ENCODE data around the gene ALX3. TPM values are rescaled to one million over a fixed set of nuclear protein-coding genes. Genes with fewer than 3 reads are reported as not detected.

Gene ALX3
- total RNA-seq, 2 experiments from 2014 or later = not detected

DNA sequence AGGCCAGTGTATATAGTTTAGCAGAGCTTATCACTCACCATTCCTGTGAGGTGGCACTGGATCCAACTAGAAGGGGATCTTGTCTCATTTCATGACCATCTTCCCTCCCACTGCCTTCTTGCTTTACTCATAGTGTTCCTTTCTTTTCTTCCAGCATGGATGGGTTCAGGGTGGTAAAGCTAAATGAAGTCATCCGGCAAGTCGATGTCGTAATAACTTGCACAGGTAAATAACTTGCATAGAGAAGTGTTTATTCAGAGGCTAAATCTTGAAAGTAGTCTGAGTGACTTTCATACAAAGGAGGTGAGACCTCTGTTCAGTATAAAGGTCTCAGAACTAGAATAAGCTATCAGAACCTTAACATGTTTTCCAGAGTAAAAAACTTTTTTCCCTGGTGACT, 52.7 kb downstream of the ALX3 start:
- H3K79me2 ChIP-seq (ENCODE audit: insufficient read depth, low read depth, low read length) = no peaks in the 10 kb centered on the region
- no peak for TF ChIP-seq EZH2phosphoT487 (IDR thresholded peaks at IDR 0.05; ENCODE audit: borderline replicate concordance, low read depth, low read length)
- TF ChIP-seq, protein P1, sequence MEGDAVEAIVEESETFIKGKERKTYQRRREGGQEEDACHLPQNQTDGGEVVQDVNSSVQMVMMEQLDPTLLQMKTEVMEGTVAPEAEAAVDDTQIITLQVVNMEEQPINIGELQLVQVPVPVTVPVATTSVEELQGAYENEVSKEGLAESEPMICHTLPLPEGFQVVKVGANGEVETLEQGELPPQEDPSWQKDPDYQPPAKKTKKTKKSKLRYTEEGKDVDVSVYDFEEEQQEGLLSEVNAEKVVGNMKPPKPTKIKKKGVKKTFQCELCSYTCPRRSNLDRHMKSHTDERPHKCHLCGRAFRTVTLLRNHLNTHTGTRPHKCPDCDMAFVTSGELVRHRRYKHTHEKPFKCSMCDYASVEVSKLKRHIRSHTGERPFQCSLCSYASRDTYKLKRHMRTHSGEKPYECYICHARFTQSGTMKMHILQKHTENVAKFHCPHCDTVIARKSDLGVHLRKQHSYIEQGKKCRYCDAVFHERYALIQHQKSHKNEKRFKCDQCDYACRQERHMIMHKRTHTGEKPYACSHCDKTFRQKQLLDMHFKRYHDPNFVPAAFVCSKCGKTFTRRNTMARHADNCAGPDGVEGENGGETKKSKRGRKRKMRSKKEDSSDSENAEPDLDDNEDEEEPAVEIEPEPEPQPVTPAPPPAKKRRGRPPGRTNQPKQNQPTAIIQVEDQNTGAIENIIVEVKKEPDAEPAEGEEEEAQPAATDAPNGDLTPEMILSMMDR (conservative IDR thresholded peaks at IDR 0.05; ENCODE audit: low read length) = no peak
- intact Hi-C loops (cut with micrococcal nuclease; ENCODE audit: unreplicated experiment) = no loop called here
- H4K20me1 ChIP-seq (ENCODE audit: insufficient read depth, low read length) = no peaks in the 10 kb centered on the region
- CTCF ChIA-PET (ENCODE audit: unreplicated experiment) = no interaction called here
- peaks cover under 1% of the 10 kb centered on the region for H3K4me1 ChIP-seq (ENCODE audit: insufficient read depth, low read length, poor library complexity, severe bottlenecking)
- peaks cover 95% of the 10 kb centered on the region for H3K36me3 ChIP-seq (ENCODE audit: insufficient read depth, low read length)
- no peak for DNase-seq (ENCODE audit: low spot score)
- H3K9me3 ChIP-seq (ENCODE audit: low read length) = no peaks in the 10 kb centered on the region
- no peak overlapping the region for H3K4me3 ChIP-seq (ENCODE audit: low read depth, low read length, poor library complexity, severe bottlenecking)
- BruUV-seq (replicated peaks) = no TSS peak
- no peaks in the 10 kb centered on the region for H3K9me2 ChIP-seq (ENCODE audit: insufficient read depth, low read length)
- POLR2A ChIA-PET = no interaction called here
- no peak overlapping the region for H2AFZ ChIP-seq (ENCODE audit: low read length)
- H3K4me2 ChIP-seq (ENCODE audit: low read length) = no peak overlapping the region
- no peak overlapping the region for H3K27ac ChIP-seq (ENCODE audit: low read depth, low read length, poor library complexity, severe bottlenecking)

DNA sequence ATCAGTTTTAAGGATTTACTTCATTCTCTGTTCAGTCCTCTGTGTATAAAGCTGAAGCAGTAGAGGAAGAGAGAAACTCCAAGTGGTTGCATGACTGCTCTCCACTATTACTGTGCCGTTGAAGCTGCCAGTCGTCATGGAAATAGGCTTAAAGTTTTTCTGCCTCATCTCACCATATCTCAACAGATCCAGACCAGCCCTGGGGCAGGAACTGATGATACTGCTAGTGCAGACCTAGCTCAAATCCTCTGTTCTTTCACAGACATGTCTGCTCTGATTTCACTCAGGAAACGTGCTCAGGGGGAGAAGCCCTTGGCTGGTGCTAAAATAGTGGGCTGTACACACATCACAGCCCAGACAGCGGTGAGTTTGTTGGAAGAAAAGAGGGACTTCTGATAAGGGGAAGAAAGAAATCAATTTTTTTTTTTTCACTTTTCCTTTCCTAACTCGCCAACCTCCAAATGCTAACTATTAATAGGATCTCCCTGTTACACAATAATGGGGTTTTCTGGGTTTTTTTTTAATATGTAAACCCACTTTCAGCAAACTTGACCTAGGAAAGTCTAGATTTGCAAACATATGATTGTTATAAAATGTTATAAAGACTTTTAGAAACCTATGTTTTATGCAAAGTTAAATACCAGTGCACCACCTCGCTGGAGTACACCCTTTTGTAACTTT, 58.2 kb downstream of the ALX3 start:
- CTCF ChIA-PET (ENCODE audit: unreplicated experiment) = interaction anchor here (1.1 kb wide), 1 partner anchor 8 kb away, joined by 3 read pairs; no protein-coding TSS in a partner anchor
- TF ChIP-seq, protein P1 (conservative IDR thresholded peaks at IDR 0.05; ENCODE audit: low read length) = no peak
- no peak for TF ChIP-seq EZH2phosphoT487 (IDR thresholded peaks at IDR 0.05; ENCODE audit: borderline replicate concordance, low read depth, low read length)
- Histone ChIP-seq H2AFZ (ENCODE audit: low read length) (no peak overlapping the region), H3K4me2 (ENCODE audit: low read length) (peak overlapping the region; percentile 15; the same call in 1 of the 2 replicates), H3K79me2 (ENCODE audit: insufficient read depth, low read depth, low read length) (no peaks in the 10 kb centered on the region), H3K4me3 (ENCODE audit: low read depth, low read length, poor library complexity, severe bottlenecking) (no peak overlapping the region), H4K20me1 (ENCODE audit: insufficient read depth, low read length) (no peaks in the 10 kb centered on the region), H3K27ac (ENCODE audit: low read depth, low read length, poor library complexity, severe bottlenecking) (peak overlapping the region; percentile 50), H3K4me1 (ENCODE audit: insufficient read depth, low read length, poor library complexity, severe bottlenecking) (peaks cover 19% of the 10 kb centered on the region), H3K9me3 (ENCODE audit: low read length) (no peaks in the 10 kb centered on the region), H3K9me2 (ENCODE audit: insufficient read depth, low read length) (no peaks in the 10 kb centered on the region), H3K36me3 (ENCODE audit: insufficient read depth, low read length) (peaks cover 82% of the 10 kb centered on the region)
- intact Hi-C loops (cut with micrococcal nuclease; ENCODE audit: unreplicated experiment) = no loop called here
- DNase-seq (ENCODE audit: low spot score) = peak; percentile 33
- no TSS peak for BruUV-seq (replicated peaks)
- POLR2A ChIA-PET = interaction anchor here (0.5 to 2.1 kb wide), 2 partner anchors 22 to 43 kb away, joined by 3 to 7 read pairs; partner anchors contain the start of gene STRIP1

DNA sequence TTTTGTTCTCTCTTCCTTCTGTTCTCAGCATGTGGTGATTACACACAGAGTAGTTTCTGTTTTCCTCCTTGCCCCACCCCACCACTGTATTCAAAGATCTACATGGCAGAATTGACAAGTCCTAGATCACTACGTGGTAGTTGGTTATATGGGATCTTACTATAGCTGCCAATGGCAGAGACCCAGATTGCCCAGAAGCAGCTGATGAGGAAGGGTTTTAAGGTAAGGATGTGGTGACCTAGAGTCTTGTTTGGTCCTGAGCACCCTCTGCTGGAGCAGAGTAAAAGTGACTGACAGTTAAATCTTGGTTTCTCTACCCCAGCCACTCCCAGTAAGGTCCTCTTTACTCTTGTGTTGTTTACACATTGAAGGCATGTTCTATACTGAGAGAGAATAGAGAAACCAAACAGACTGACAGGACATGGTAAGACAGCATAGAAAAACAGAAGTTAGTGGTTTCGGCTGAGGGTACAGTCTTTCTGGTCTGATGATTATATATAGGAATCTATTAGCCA, 58.9 kb downstream of the ALX3 start:
- Histone ChIP-seq H3K9me2 (ENCODE audit: insufficient read depth, low read length) (no peaks in the 10 kb centered on the region), H3K36me3 (ENCODE audit: insufficient read depth, low read length) (peaks cover 76% of the 10 kb centered on the region), H3K27ac (ENCODE audit: low read depth, low read length, poor library complexity, severe bottlenecking) (peak overlapping the region; percentile 50), H3K79me2 (ENCODE audit: insufficient read depth, low read depth, low read length) (no peaks in the 10 kb centered on the region), H3K4me3 (ENCODE audit: low read depth, low read length, poor library complexity, severe bottlenecking) (no peak overlapping the region), H3K4me2 (ENCODE audit: low read length) (peak overlapping the region; percentile 15; the same call in 1 of the 2 replicates), H4K20me1 (ENCODE audit: insufficient read depth, low read length) (no peaks in the 10 kb centered on the region), H2AFZ (ENCODE audit: low read length) (no peak overlapping the region), H3K4me1 (ENCODE audit: insufficient read depth, low read length, poor library complexity, severe bottlenecking) (peaks cover 19% of the 10 kb centered on the region), H3K9me3 (ENCODE audit: low read length) (no peaks in the 10 kb centered on the region)
- no TSS peak for BruUV-seq (replicated peaks)
- TF ChIP-seq EZH2phosphoT487 (IDR thresholded peaks at IDR 0.05; ENCODE audit: borderline replicate concordance, low read depth, low read length) = no peak
- TF ChIP-seq, protein P1 (conservative IDR thresholded peaks at IDR 0.05; ENCODE audit: low read length) = peak; percentile 83
- DNase-seq (ENCODE audit: low spot score) = peak; percentile 75
- ChIA-PET CTCF (ENCODE audit: unreplicated experiment) (interaction anchor here (1.1 kb wide), 1 partner anchor 9 kb away, joined by 3 read pairs; no protein-coding TSS in a partner anchor), POLR2A (interaction anchor here (0.5 to 2.1 kb wide), 3 partner anchors 23 to 43 kb away, joined by 3 to 7 read pairs (median 6); partner anchors contain the start of gene STRIP1)
- intact Hi-C loops (cut with micrococcal nuclease; ENCODE audit: unreplicated experiment) = loop anchor here (1.0 kb wide), 2 partner anchors 27 to 234 kb away; partner anchors contain the start of gene AHCYL1

Measured in OCI-LY7 (cell line).